Pancreas (tissue), 10 donors: Measurements from ENCODE around the gene CHD1L. TPM values are rescaled to one million over a fixed set of nuclear protein-coding genes. Genes with fewer than 3 reads are reported as not detected.

Experiments used
- ATAC-seq, 4 donors: fragments of 200-7000 bp; cut with Tn5 transposase; one replicate each; pipeline versions ENCODE4 v1.8.0 to v1.9.1; 2020; ENCODE audit warnings: mild to moderate bottlenecking in 4 of 4, moderate library complexity in 4 of 4
- DNase-seq, 6 donors: peaks; one replicate each; pipeline ENCODE4 v3.0.0-alpha.2; 2020
- FAIRE-seq: peaks from 2 replicates; lab custom pipeline; 2012; peaks lifted over from hg19 to GRCh38; lab: Jason Lieb, UNC
- H3K27ac ChIP-seq, 4 donors: fragments of 200-600 bp; sonication (generic); 1 replicate in 3 of 4; 2 replicates in 1 of 4; pipeline versions ENCODE4 v1.5.0 to v1.8.0; 2020
- H3K27me3 ChIP-seq, 4 donors: fragments of 200-600 bp; one replicate each; pipeline ENCODE4 v1.8.0; 2021
- H3K36me3 ChIP-seq, 3 donors: fragments of 200-600 bp; sonication (generic) in 1 of 3; one replicate each; pipeline versions ENCODE4 v1.5.0 to v1.8.0; 2020 to 2021
- H3K4me1 ChIP-seq, 3 donors: fragments of 200-600 bp; one replicate each; pipeline ENCODE4 v1.8.0; 2021
- H3K4me3 ChIP-seq, 4 donors: fragments of 200-600 bp; sonication (generic) in 2 of 4; one replicate each; pipeline versions ENCODE4 v1.5.0 to v1.8.0; 2020 to 2021
- H3K9me3 ChIP-seq, 4 donors: fragments of 200-600 bp; one replicate each; pipeline ENCODE4 v1.8.0; 2021
- WGBS, 2 donors: extraction: QIAGEN DNeasy Blood & Tissue Kit; methylation state at CpG; one replicate each; pipeline ENCODE4 v1.1.7; 2013; 5-methylcytosine and 5-hydroxymethylcytosine counted together
- intact Hi-C, 3 donors: fragments of 100-400 bp; cut with DNase I; formaldehyde crosslinking; loops; one replicate each; pipeline versions ENCODE4 v1.11.1 to v1.14.2; 2022
- polyA plus RNA-seq, 2 donors: library from polyadenylated mRNA; stranded (reverse); fragments of 200-250 nt; gene quantifications; one replicate each; pipeline ENCODE4 v1.2.3, GENCODE V29; 2013
- total RNA-seq, 6 donors: library from RNA; stranded (reverse); fragmentation: NEBNext Ultra II Directional in 4 of 6; extraction: Animal tissue kit (Norgen Biotek cat#: 25700) in 4 of 6; gene quantifications; one replicate each; pipeline versions ENCODE4 v1.2.1 to v1.2.4, GENCODE V29; 2021 to 2023
- TF ChIP-seq, protein P1 (sequence below), 4 donors: fragments of 200-600 bp; sonication (generic) in 3 of 4; IDR thresholded peaks; one replicate each; pipeline versions ENCODE4 v1.5.0 to v1.8.0; 2021; ENCODE audit warnings: antibody characterized with exemption in 4 of 4
- donor health status: healthy with polysubstance abuse.
- donor health status: DM: no; HTN: no; CAD: no; lungs with moderate emphysema.
- donor health status: DM: no; HTN: no; CAD: no.
- donor health status: control.
- donor health status: control.
- donor health status: Bipolar disorder and iron deficiency.
- donor health status: DM: yes; HTN: yes; CAD: no.
- donor health status: DM: no; HTN: no; CAD: no.
- donor health status: DM: no; HTN: no; CAD: no.
- donor health status: DM: yes; HTN: yes; CAD: no.

CHD1L gene
- total and polyA plus RNA-seq, 8 donors: 6.6 to 17.0 (median 11.8) TPM

DNA sequence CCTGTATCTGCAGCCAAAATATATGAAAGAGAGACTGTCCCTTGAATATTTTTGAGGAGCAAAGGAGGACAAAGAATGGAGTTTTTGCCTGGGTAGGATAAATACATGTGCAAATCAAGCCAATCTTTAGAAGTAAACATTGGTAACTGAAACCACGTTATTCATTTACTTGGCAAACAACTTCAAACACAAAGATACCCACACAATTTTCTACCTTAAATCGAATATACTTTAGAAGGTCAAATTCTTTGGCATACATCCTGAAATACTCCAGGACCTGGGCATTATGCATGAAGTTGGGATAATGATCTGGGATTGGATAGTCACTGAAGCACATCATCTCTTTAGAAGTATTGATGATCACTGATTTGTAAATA, 27.0 kb upstream of the CHD1L start:
- no peak for FAIRE-seq

DNA sequence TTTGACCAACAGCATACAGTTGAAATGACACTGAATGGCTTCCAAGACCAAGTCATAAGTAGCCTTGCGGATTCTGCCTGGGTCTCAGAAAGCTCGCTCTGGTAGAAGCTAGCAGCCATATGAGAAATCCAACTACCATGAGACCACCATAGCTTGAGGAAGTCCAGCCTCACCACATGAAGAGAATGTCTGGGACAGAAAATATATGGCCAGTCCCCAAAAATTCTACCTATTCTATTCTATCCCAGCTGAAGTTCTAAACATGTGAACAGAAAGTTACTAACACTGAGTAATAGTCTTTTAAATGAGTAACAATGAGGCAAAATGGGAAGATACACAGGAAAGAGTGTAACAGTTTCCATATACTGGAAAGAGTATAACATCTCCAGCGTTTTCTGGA, 26.4 kb upstream of the CHD1L start:
- Histone ChIP-seq H3K36me3 (peaks cover 0 to 4% (median 0%) of the 10 kb centered on the region in 3 donors), H3K4me3 (no peak overlapping the region), H3K27me3 (no peaks in the 10 kb centered on the region), H3K4me1 (peaks cover 18 to 36% (median 33%) of the 10 kb centered on the region in 3 donors), H3K9me3 (no peaks in the 10 kb centered on the region), H3K27ac (peak overlapping the region in 2 of 4 donors; percentile 24 to 54)
- no peak for FAIRE-seq
- ATAC-seq: peak in 1 of 4 donors; percentile 30
- TF ChIP-seq, protein P1, sequence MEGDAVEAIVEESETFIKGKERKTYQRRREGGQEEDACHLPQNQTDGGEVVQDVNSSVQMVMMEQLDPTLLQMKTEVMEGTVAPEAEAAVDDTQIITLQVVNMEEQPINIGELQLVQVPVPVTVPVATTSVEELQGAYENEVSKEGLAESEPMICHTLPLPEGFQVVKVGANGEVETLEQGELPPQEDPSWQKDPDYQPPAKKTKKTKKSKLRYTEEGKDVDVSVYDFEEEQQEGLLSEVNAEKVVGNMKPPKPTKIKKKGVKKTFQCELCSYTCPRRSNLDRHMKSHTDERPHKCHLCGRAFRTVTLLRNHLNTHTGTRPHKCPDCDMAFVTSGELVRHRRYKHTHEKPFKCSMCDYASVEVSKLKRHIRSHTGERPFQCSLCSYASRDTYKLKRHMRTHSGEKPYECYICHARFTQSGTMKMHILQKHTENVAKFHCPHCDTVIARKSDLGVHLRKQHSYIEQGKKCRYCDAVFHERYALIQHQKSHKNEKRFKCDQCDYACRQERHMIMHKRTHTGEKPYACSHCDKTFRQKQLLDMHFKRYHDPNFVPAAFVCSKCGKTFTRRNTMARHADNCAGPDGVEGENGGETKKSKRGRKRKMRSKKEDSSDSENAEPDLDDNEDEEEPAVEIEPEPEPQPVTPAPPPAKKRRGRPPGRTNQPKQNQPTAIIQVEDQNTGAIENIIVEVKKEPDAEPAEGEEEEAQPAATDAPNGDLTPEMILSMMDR (IDR thresholded peaks at IDR 0.05): no peak
- DNase-seq: no peak
- WGBS, 2 donors: 76 to 86% methylated on average over 3 of the region's 3 CpGs
- intact Hi-C loops: no loop called here

More for the DNA sequence above, 27.0 kb upstream of the CHD1L start:
- intact Hi-C loops: no loop called here
- TF ChIP-seq, protein P1 (IDR thresholded peaks at IDR 0.05): no peak
- WGBS, 2 donors: 6 to 13% methylated on average over 2 of the region's 2 CpGs
- Histone ChIP-seq H3K4me3 (no peak overlapping the region), H3K4me1 (peaks cover 22 to 42% (median 39%) of the 10 kb centered on the region in 3 donors), H3K36me3 (peaks cover 0 to 4% (median 0%) of the 10 kb centered on the region in 3 donors), H3K27ac (peak overlapping the region in 2 of 4 donors; percentile 54 to 62), H3K27me3 (no peaks in the 10 kb centered on the region), H3K9me3 (no peaks in the 10 kb centered on the region)
- DNase-seq (no peak), ATAC-seq (peak; percentile 69 to 92 (median 77))

DNA sequence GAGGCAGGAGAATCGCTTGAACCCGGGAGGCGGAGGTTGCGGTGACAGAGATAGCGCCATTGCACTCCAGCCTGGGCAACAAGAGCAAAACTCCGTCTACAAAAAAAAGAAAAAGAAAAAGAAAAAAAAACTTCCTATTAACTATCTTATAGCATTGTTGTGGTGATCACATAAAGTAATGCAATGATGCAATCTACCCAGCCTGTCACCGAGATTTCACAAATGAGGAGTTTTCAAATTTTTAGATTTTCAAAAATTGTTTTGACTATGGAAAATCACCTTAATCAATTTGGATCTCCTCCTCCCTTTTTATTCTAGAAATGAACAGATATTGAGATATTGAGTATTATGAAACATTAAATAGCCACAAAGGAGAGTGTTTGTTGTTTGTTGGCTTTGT, 25.3 kb upstream of the CHD1L start:
- no peak for DNase-seq
- H3K27ac ChIP-seq: no peak overlapping the region
- WGBS, 2 donors: 96 to 100% methylated on average over 7 of the region's 7 CpGs
- TF ChIP-seq, protein P1 (IDR thresholded peaks at IDR 0.05): no peak
- H3K4me3 ChIP-seq: no peak overlapping the region
- H3K9me3 ChIP-seq: no peaks in the 10 kb centered on the region
- H3K36me3 ChIP-seq: peaks cover 0 to 4% (median 0%) of the 10 kb centered on the region in 3 donors
- no peak for FAIRE-seq
- ATAC-seq: no peak
- intact Hi-C loops: no loop called here
- H3K27me3 ChIP-seq: no peaks in the 10 kb centered on the region
- peaks cover 18 to 29% (median 26%) of the 10 kb centered on the region in 3 donors for H3K4me1 ChIP-seq

DNA sequence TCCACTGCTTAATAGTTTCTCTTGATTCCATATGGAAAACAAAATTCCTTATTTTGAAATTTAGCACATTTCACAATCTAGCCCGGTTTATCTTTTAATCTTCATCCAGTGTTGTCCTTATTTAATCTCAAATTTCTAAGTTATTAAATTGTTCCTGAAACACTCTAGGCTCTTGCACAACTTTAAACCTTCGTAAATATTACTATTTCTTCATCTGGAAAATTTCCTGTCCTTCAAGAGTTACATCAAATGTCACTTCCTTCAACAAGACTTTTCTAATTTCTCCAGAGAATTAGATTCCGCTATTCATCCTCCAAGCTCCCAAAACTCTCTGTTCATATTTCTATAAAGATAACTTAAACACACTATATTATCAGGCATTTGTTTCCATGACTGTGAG, 23.9 kb upstream of the CHD1L start:
- Histone ChIP-seq H3K4me3 (no peak overlapping the region), H3K36me3 (peaks cover 0 to 4% (median 0%) of the 10 kb centered on the region in 3 donors), H3K27me3 (no peaks in the 10 kb centered on the region), H3K9me3 (no peaks in the 10 kb centered on the region), H3K27ac (no peak overlapping the region), H3K4me1 (peaks cover 15 to 31% (median 30%) of the 10 kb centered on the region in 3 donors)
- WGBS, 2 donors: 60 to 63% methylated on average over 3 of the region's 3 CpGs
- ATAC-seq (no peak), DNase-seq (no peak), FAIRE-seq (no peak)
- TF ChIP-seq, protein P1 (IDR thresholded peaks at IDR 0.05): no peak
- intact Hi-C loops: no loop called here
